ENCODE data around the gene CRELD1. TPM values are rescaled to one million over a fixed set of nuclear protein-coding genes. Genes with fewer than 3 reads are reported as not detected.
"Not testable (repeated sequence)": the region's sequence is repeated elsewhere in the genome, so short reads cannot be mapped to it uniquely, and the experiment has no call there.

The CRELD1 gene
- polyA plus RNA-seq, 2 donors: 12.1 to 24.2 TPM

GRCh38 chr3:9932535-9932842 lies 1.1 kb upstream of the CRELD1 start:
- no peaks in the 10 kb centered on the region for H3K27me3 ChIP-seq (ENCODE audit: control insufficient read depth in 1 of 2, insufficient read depth in 2 of 2, low read length in 2 of 2)
- peaks cover 12 to 16% of the 10 kb centered on the region in 2 donors for H3K36me3 ChIP-seq (ENCODE audit: control insufficient read depth in 2 of 2, insufficient read depth in 2 of 2, low read length in 1 of 2)
- H3K4me1 ChIP-seq (ENCODE audit: control insufficient read depth in 2 of 2, insufficient read depth in 2 of 2, low read length in 1 of 2): peaks cover 5 to 11% of the 10 kb centered on the region in 2 donors
- no peaks in the 10 kb centered on the region for H3K9me3 ChIP-seq (ENCODE audit: control insufficient read depth in 2 of 2, insufficient read depth in 1 of 2, low read depth in 1 of 2, low read length in 1 of 2)
- H3K27ac ChIP-seq (ENCODE audit: low read depth in 2 of 2, low read length in 1 of 2): peak overlapping the region; percentile 94 to 95
- peak overlapping the region; percentile 64 to 71 for H3K4me3 ChIP-seq (ENCODE audit: low read depth in 1 of 2, low read length in 2 of 2)
- WGBS, 2 donors: 5 to 7% methylated on average over 13 of the region's 13 CpGs

GRCh38 chr3:9932843-9933560 lies 632 bp upstream of the CRELD1 start:
- Histone ChIP-seq H3K36me3 (ENCODE audit: control insufficient read depth in 2 of 2, insufficient read depth in 2 of 2, low read length in 1 of 2) (peaks cover 11 to 20% of the 10 kb centered on the region in 2 donors), H3K9me3 (ENCODE audit: control insufficient read depth in 2 of 2, insufficient read depth in 1 of 2, low read depth in 1 of 2, low read length in 1 of 2) (no peaks in the 10 kb centered on the region), H3K4me1 (ENCODE audit: control insufficient read depth in 2 of 2, insufficient read depth in 2 of 2, low read length in 1 of 2) (peaks cover 5 to 11% of the 10 kb centered on the region in 2 donors), H3K27me3 (ENCODE audit: control insufficient read depth in 1 of 2, insufficient read depth in 2 of 2, low read length in 2 of 2) (no peaks in the 10 kb centered on the region), H3K4me3 (ENCODE audit: low read depth in 1 of 2, low read length in 2 of 2) (peak overlapping the region; percentile 64 to 71), H3K27ac (ENCODE audit: low read depth in 2 of 2, low read length in 1 of 2) (peak overlapping the region; percentile 94 to 95)
- WGBS, 2 donors: 0 to 1% methylated on average over 62 to 77 of the region's 77 CpGs

DNA sequence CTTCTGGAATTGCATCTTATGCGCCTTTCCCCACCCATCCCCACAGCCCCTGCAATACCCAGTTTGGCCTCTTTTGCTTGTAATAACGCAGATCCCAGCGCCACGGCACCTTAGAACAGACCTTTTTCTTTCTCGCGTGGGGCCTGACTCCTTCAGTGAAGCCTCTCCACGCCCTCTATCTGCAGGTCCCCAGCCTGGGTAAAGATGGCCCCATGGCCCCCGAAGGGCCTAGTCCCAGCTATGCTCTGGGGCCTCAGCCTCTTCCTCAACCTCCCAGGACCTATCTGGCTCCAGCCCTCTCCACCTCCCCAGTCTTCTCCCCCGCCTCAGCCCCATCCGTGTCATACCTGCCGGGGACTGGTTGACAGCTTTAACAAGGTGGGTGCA lies 594 bp downstream of the CRELD1 start:
- peaks cover 5 to 11% of the 10 kb centered on the region in 2 donors for H3K4me1 ChIP-seq (ENCODE audit: control insufficient read depth in 2 of 2, insufficient read depth in 2 of 2, low read length in 1 of 2)
- H3K36me3 ChIP-seq (ENCODE audit: control insufficient read depth in 2 of 2, insufficient read depth in 2 of 2, low read length in 1 of 2): peaks cover 8 to 14% of the 10 kb centered on the region in 2 donors
- no peaks in the 10 kb centered on the region for H3K9me3 ChIP-seq (ENCODE audit: control insufficient read depth in 2 of 2, insufficient read depth in 1 of 2, low read depth in 1 of 2, low read length in 1 of 2)
- 16 to 20% methylated on average over 11 of the region's 11 CpGs for WGBS, 2 donors
- peak overlapping the region; percentile 64 to 71 for H3K4me3 ChIP-seq (ENCODE audit: low read depth in 1 of 2, low read length in 2 of 2)
- no peaks in the 10 kb centered on the region for H3K27me3 ChIP-seq (ENCODE audit: control insufficient read depth in 1 of 2, insufficient read depth in 2 of 2, low read length in 2 of 2)
- peak overlapping the region; percentile 94 to 95 for H3K27ac ChIP-seq (ENCODE audit: low read depth in 2 of 2, low read length in 1 of 2)

DNA sequence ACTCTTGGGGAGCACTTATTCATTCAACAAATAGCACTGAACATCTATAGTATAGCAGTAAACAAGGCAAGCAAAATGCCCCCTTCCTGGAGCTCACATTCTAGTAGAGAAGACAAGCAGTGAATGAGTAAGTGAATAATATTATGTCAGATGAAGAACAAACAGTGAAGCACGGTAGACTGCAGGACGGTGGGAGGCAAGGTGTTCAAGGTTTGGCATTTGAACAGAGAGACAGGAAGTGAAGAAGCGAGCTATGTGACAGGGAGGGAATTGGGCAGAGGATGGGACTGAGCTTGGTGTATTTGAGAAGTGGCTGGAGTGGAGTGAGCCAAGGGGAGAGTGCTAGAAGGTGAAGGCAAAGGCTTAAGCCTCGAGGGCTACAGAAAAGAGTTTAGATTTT lies 1.4 kb downstream of the CRELD1 start:
- Histone ChIP-seq H3K27me3 (ENCODE audit: control insufficient read depth in 1 of 2, insufficient read depth in 2 of 2, low read length in 2 of 2) (no peaks in the 10 kb centered on the region), H3K4me3 (ENCODE audit: low read depth in 1 of 2, low read length in 2 of 2) (no peak overlapping the region), H3K9me3 (ENCODE audit: control insufficient read depth in 2 of 2, insufficient read depth in 1 of 2, low read depth in 1 of 2, low read length in 1 of 2) (no peaks in the 10 kb centered on the region), H3K4me1 (ENCODE audit: control insufficient read depth in 2 of 2, insufficient read depth in 2 of 2, low read length in 1 of 2) (peaks cover 5 to 11% of the 10 kb centered on the region in 2 donors), H3K27ac (ENCODE audit: low read depth in 2 of 2, low read length in 1 of 2) (peak overlapping the region in 1 of 2 donors; percentile 18), H3K36me3 (ENCODE audit: control insufficient read depth in 2 of 2, insufficient read depth in 2 of 2, low read length in 1 of 2) (peaks cover 3 to 10% of the 10 kb centered on the region in 2 donors)
- 46 to 51% methylated on average over 4 of the region's 4 CpGs for WGBS, 2 donors

DNA sequence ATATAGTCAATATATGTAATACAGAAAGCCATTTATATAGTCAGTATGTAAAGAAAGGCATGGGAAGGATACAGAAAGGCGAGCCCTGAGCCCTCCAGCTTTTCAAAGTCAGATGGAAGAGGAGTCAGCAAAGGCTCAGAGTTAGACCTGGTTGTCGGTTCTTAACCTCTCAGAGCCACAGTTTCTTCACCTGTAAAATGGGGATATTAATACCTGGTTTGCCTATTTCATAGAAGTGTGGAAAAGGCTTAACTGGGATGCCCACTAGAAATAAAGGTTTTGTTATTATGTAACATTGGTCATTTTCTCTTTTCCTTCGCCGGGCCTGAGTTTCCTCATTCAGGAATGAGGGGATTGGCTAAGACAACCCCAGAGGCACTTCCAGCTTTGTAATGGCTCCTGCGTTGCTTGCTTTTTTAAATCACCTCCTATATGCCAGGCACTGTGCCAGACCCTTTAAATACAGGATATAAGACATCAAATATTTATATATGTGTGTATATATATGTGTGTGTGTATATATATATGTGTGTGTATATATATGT lies 2.4 kb downstream of the CRELD1 start:
- Histone ChIP-seq H3K36me3 (ENCODE audit: control insufficient read depth in 2 of 2, insufficient read depth in 2 of 2, low read length in 1 of 2) (peaks cover 0 to 12% of the 10 kb centered on the region in 2 donors), H3K27me3 (ENCODE audit: control insufficient read depth in 1 of 2, insufficient read depth in 2 of 2, low read length in 2 of 2) (no peaks in the 10 kb centered on the region), H3K9me3 (ENCODE audit: control insufficient read depth in 2 of 2, insufficient read depth in 1 of 2, low read depth in 1 of 2, low read length in 1 of 2) (no peaks in the 10 kb centered on the region), H3K4me3 (ENCODE audit: low read depth in 1 of 2, low read length in 2 of 2) (no peak overlapping the region), H3K27ac (ENCODE audit: low read depth in 2 of 2, low read length in 1 of 2) (no peak overlapping the region), H3K4me1 (ENCODE audit: control insufficient read depth in 2 of 2, insufficient read depth in 2 of 2, low read length in 1 of 2) (peaks cover 5 to 11% of the 10 kb centered on the region in 2 donors)
- 89 to 93% methylated on average over 5 of the region's 5 CpGs for WGBS, 2 donors

- Histone ChIP-seq H3K27ac (ENCODE audit: low read depth in 2 of 2, low read length in 1 of 2) (no peak overlapping the region), H3K36me3 (ENCODE audit: control insufficient read depth in 2 of 2, insufficient read depth in 2 of 2, low read length in 1 of 2) (peaks cover 0 to 15% of the 10 kb centered on the region in 2 donors), H3K4me3 (ENCODE audit: low read depth in 1 of 2, low read length in 2 of 2) (no peak overlapping the region), H3K27me3 (ENCODE audit: control insufficient read depth in 1 of 2, insufficient read depth in 2 of 2, low read length in 2 of 2) (no peaks in the 10 kb centered on the region), H3K9me3 (ENCODE audit: control insufficient read depth in 2 of 2, insufficient read depth in 1 of 2, low read depth in 1 of 2, low read length in 1 of 2) (no peaks in the 10 kb centered on the region), H3K4me1 (ENCODE audit: control insufficient read depth in 2 of 2, insufficient read depth in 2 of 2, low read length in 1 of 2) (peaks cover 5 to 8% of the 10 kb centered on the region in 2 donors)
- WGBS, 2 donors: 94% methylated on average over 13 of the region's 13 CpGs
Observed at GRCh38 chr3:9937486-9938238, 4.0 kb downstream of the CRELD1 start.

DNA sequence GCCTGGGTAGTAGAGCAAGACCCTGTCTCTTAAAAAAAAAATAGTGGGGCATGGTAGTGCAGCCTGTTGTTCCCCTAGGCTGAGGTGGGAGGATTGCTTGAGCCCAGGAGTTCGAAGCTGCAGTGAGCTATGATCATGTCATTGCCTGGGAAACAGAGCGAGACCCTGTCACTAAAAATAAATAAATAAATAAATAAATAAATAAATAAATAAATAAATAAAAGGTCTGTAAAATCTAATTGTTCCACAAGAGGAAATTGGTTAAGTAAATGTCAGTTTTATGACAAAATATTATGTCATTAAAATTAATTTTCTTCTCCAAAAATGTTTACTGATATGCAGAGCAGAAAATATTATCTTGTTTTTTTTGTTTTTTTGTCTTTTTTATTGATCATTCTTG lies 5.3 kb downstream of the CRELD1 start:
- WGBS, 2 donors: 94 to 96% methylated on average over 2 of the region's 2 CpGs
- Histone ChIP-seq H3K36me3 (ENCODE audit: control insufficient read depth in 2 of 2, insufficient read depth in 2 of 2, low read length in 1 of 2) (peaks cover 0 to 24% of the 10 kb centered on the region in 2 donors), H3K27me3 (ENCODE audit: control insufficient read depth in 1 of 2, insufficient read depth in 2 of 2, low read length in 2 of 2) (no peaks in the 10 kb centered on the region), H3K27ac (ENCODE audit: low read depth in 2 of 2, low read length in 1 of 2) (no peak overlapping the region), H3K9me3 (ENCODE audit: control insufficient read depth in 2 of 2, insufficient read depth in 1 of 2, low read depth in 1 of 2, low read length in 1 of 2) (no peaks in the 10 kb centered on the region), H3K4me3 (ENCODE audit: low read depth in 1 of 2, low read length in 2 of 2) (no peak overlapping the region), H3K4me1 (ENCODE audit: control insufficient read depth in 2 of 2, insufficient read depth in 2 of 2, low read length in 1 of 2) (peaks cover 5 to 8% of the 10 kb centered on the region in 2 donors)

DNA sequence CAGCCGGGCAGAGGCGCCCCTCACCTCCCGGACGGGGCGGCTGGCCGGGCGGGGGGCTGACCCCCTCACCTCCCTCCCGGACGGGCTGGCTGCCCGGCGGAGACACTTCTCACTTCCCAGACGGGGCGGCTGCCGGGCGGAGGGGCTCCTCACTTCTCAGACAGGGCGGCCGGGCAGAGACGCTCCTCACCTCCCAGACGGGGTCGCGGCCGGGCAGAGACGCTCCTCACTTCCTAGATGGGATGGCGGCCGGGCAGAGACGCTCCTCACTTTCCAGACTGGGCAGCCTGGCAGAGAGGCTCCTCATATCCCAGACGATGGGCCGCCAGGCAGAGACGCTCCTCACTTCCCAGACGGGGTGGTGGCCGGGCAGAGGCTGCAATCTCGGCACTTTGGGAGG lies 6.3 kb downstream of the CRELD1 start:
- 96 to 97% methylated on average over 6 to 32 of the region's 32 CpGs for WGBS, 2 donors
- H3K36me3 ChIP-seq (ENCODE audit: control insufficient read depth in 2 of 2, insufficient read depth in 2 of 2, low read length in 1 of 2): peaks cover 0 to 29% of the 10 kb centered on the region in 2 donors
- H3K9me3 ChIP-seq (ENCODE audit: control insufficient read depth in 2 of 2, insufficient read depth in 1 of 2, low read depth in 1 of 2, low read length in 1 of 2); H3K27ac ChIP-seq (ENCODE audit: low read depth in 2 of 2, low read length in 1 of 2); H3K4me3 ChIP-seq (ENCODE audit: low read depth in 1 of 2, low read length in 2 of 2); H3K4me1 ChIP-seq (ENCODE audit: control insufficient read depth in 2 of 2, insufficient read depth in 2 of 2, low read length in 1 of 2); H3K27me3 ChIP-seq (ENCODE audit: control insufficient read depth in 1 of 2, insufficient read depth in 2 of 2, low read length in 2 of 2): not testable (repeated sequence)

DNA sequence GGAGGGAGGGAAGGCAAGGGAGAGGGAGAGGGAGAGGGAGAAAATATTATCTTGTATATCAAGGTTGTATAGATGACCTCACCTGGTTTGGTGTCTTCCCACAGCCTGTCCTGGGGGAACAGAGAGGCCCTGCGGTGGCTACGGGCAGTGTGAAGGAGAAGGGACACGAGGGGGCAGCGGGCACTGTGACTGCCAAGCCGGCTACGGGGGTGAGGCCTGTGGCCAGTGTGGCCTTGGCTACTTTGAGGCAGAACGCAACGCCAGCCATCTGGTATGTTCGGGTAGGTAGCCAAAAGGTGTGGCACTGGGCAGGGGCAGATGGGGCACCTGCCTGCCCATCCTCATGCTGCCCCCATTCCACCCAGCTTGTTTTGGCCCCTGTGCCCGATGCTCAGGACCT lies 7.1 kb downstream of the CRELD1 start:
- H3K4me1 ChIP-seq (ENCODE audit: control insufficient read depth in 2 of 2, insufficient read depth in 2 of 2, low read length in 1 of 2): no peaks in the 10 kb centered on the region
- no peak overlapping the region for H3K4me3 ChIP-seq (ENCODE audit: low read depth in 1 of 2, low read length in 2 of 2)
- no peaks in the 10 kb centered on the region for H3K27me3 ChIP-seq (ENCODE audit: control insufficient read depth in 1 of 2, insufficient read depth in 2 of 2, low read length in 2 of 2)
- H3K27ac ChIP-seq (ENCODE audit: low read depth in 2 of 2, low read length in 1 of 2): no peak overlapping the region
- H3K9me3 ChIP-seq (ENCODE audit: control insufficient read depth in 2 of 2, insufficient read depth in 1 of 2, low read depth in 1 of 2, low read length in 1 of 2): no peaks in the 10 kb centered on the region
- H3K36me3 ChIP-seq (ENCODE audit: control insufficient read depth in 2 of 2, insufficient read depth in 2 of 2, low read length in 1 of 2): peaks cover 0 to 29% of the 10 kb centered on the region in 2 donors
- 96% methylated on average over 10 of the region's 10 CpGs for WGBS, 2 donors

Data from esophagus (tissue), 2 donors.